HG03457 (cell line): ENCODE measurements around the gene RANBP9.

Source experiments
- ATAC-seq: cut with Tn5 transposase; IDR thresholded peaks from one replicate; pipeline ENCODE4 v1.9.1; 2021; ENCODE audit warnings: moderate number of reproducible peaks; ENCODE audit not compliant: unreplicated experiment

Gene RANBP9

GRCh38 chr6:13572240-13572639 lies 139.4 kb downstream of the RANBP9 start:
- ATAC-seq, result no peak
